NOMO-1 treated with DMSO at 0.1 percent for 48 hours (cell line): ENCODE measurements around the gene MTA3.
"Not testable (repeated sequence)": the region's sequence is repeated elsewhere in the genome, so short reads cannot be mapped to it uniquely, and the experiment has no call there.

ENCODE experiments used
- DNase-seq: peaks from one replicate; lab custom pipeline; 2025; ENCODE audit not compliant: unreplicated experiment; lab: John Stamatoyannopoulos, UW

MTA3 gene

GRCh38 chr2:42726680-42727079 lies 158.2 kb downstream of the MTA3 start:
- DNase-seq, result no peak

- DNase-seq, result not testable (repeated sequence)
Observed at GRCh38 chr2:42731316-42731715, 162.9 kb downstream of the MTA3 start.

- no peak for DNase-seq
Observed at GRCh38 chr2:42733852-42734251, 165.4 kb downstream of the MTA3 start.

GRCh38 chr2:42736598-42737322 lies 168.3 kb downstream of the MTA3 start:
- DNase-seq, result no peak

- no peak for DNase-seq
Observed at GRCh38 chr2:42741140-42741539, 172.7 kb downstream of the MTA3 start.

- no peak for DNase-seq
Observed at GRCh38 chr2:42742740-42743658, 174.6 kb downstream of the MTA3 start.

- DNase-seq, result no peak
Observed at GRCh38 chr2:42743659-42743990, 175.2 kb downstream of the MTA3 start.

- DNase-seq, result no peak
Observed at GRCh38 chr2:42744545-42745082, 176.2 kb downstream of the MTA3 start.

GRCh38 chr2:42747422-42747821 lies 179.0 kb downstream of the MTA3 start:
- no peak for DNase-seq

GRCh38 chr2:42748840-42749239 lies 180.4 kb downstream of the MTA3 start:
- no peak for DNase-seq

- peak; percentile 96 for DNase-seq
Observed at GRCh38 chr2:42752314-42752713, 183.9 kb downstream of the MTA3 start.

GRCh38 chr2:42752816-42753813 lies 184.7 kb downstream of the MTA3 start:
- DNase-seq, result peak; percentile 66

GRCh38 chr2:42754021-42754775 lies 185.8 kb downstream of the MTA3 start:
- no peak for DNase-seq

GRCh38 chr2:42754776-42755140 lies 186.3 kb downstream of the MTA3 start:
- DNase-seq, result no peak

GRCh38 chr2:42755191-42755880 lies 186.9 kb downstream of the MTA3 start:
- DNase-seq, result peak; percentile 78

- DNase-seq, result no peak
Observed at GRCh38 chr2:42756150-42756775, 187.8 kb downstream of the MTA3 start.

GRCh38 chr2:42756966-42757513 lies 188.6 kb downstream of the MTA3 start:
- DNase-seq, result no peak

GRCh38 chr2:42757981-42758740 lies 189.7 kb downstream of the MTA3 start:
- DNase-seq, result no peak
